Endothelial cell of umbilical vein (primary cell): Measurements from ENCODE around the gene TRIM34. TPM values are rescaled to one million over a fixed set of nuclear protein-coding genes. Genes with fewer than 3 reads are reported as not detected.
"Not testable (repeated sequence)": the region's sequence is repeated elsewhere in the genome, so short reads cannot be mapped to it uniquely, and the experiment has no call there.

Experiments used
- BruUV-seq: library from RNA; stranded (reverse); fragments of 400-500 nt; replicated peaks from 2 replicates; lab custom pipeline; 2021; lab: Mats Ljungman, UMichigan
- CTCF ChIA-PET: fragments of 300-600, 350-600 bp; sonication (Branson Sonifier 250); formaldehyde crosslinking; loops from one replicate; lab custom pipeline; 2021; ENCODE audit warnings: antibody characterized with exemption, inconsistent platforms; lab: Charles Lee
- POLR2A ChIA-PET: fragments of 300-600, 350-600 bp; sonication (Branson Sonifier 250); formaldehyde crosslinking; loops from one replicate; lab custom pipeline; 2021; ENCODE audit warnings: antibody characterized with exemption, inconsistent platforms; lab: Charles Lee
- DNase-seq: peaks from one replicate; pipeline ENCODE4 v3.0.0-alpha.2; 2011; ENCODE audit warnings: low read depth, low spot score
- FAIRE-seq: peaks from 2 replicates; lab custom pipeline; 2011; peaks lifted over from hg19 to GRCh38; lab: Jason Lieb, UNC
- H2AFZ ChIP-seq: 2 replicates; pipeline ENCODE4 v1.6.0; 2012; ENCODE audit warnings: low read depth, low read length, control low read depth, inconsistent platforms
- H3K27ac ChIP-seq: 2 replicates; pipeline ENCODE4 v1.5.1; 2011; ENCODE audit warnings: low read depth, mild to moderate bottlenecking, control low read depth, low read length, moderate library complexity; ENCODE audit not compliant: insufficient read depth
- H3K27me3 ChIP-seq, 2 experiments: 2 replicates each; pipeline versions ENCODE4 v1.6.0 to v1.6.1; 2011; ENCODE audit warnings: low read length in 2 of 2, mixed read lengths in 1 of 2; ENCODE audit not compliant: control insufficient read depth in 2 of 2, insufficient read depth in 2 of 2
- H3K36me3 ChIP-seq, 2 experiments: 2 replicates in 1 of 2; 3 replicates in 1 of 2; pipeline ENCODE4 v1.5.1; 2011; ENCODE audit warnings: low read length in 2 of 2, mild to moderate bottlenecking in 1 of 2, moderate library complexity in 1 of 2; ENCODE audit not compliant: control insufficient read depth in 2 of 2, insufficient read depth in 2 of 2; ENCODE audit errors: extremely low read depth in 1 of 2
- H3K4me1 ChIP-seq: 3 replicates; pipeline ENCODE4 v1.5.1; 2011; ENCODE audit warnings: mild to moderate bottlenecking, low read length; ENCODE audit not compliant: control insufficient read depth, insufficient read depth; ENCODE audit errors: extremely low read depth
- H3K4me2 ChIP-seq: 2 replicates; pipeline ENCODE4 v1.6.1; 2011; ENCODE audit warnings: low read length, control low read depth, mixed read lengths; ENCODE audit not compliant: insufficient read depth
- H3K4me3 ChIP-seq, 3 experiments: fragments of 200-600 bp in 1 of 3; sonication (generic), shearing (Covaris generic) in 1 of 3; replicated peaks in 1 of 3; 2 replicates each; pipeline ENCODE4 v1.5.1; 2011 to 2016; ENCODE audit warnings: control low read depth in 3 of 3, low read length in 3 of 3, mild to moderate bottlenecking in 2 of 3, inconsistent platforms in 1 of 3, low read depth in 1 of 3, moderate library complexity in 1 of 3; ENCODE audit not compliant: insufficient read depth in 1 of 3
- H3K79me2 ChIP-seq: 2 replicates; pipeline ENCODE4 v1.6.0; 2012; ENCODE audit warnings: low read length, inconsistent platforms; ENCODE audit not compliant: control insufficient read depth, insufficient read depth
- H3K9ac ChIP-seq: replicated peaks from 2 replicates; pipeline ENCODE3; 2011; ENCODE audit warnings: low read length, control low read depth; ENCODE audit not compliant: insufficient read depth; ENCODE audit errors: extremely low read depth
- H3K9me1 ChIP-seq: replicated peaks from 3 replicates; pipeline ENCODE4 v1.6.0; 2011; ENCODE audit warnings: mild to moderate bottlenecking, low read length; ENCODE audit not compliant: control insufficient read depth, insufficient read depth; ENCODE audit errors: extremely low read depth
- H3K9me3 ChIP-seq: replicated peaks from 2 replicates; pipeline ENCODE4 v1.5.1; 2012; ENCODE audit warnings: low read length, inconsistent platforms; ENCODE audit not compliant: control insufficient read depth, insufficient read depth
- H4K20me1 ChIP-seq: replicated peaks from 2 replicates; pipeline ENCODE3; 2011; ENCODE audit warnings: mild to moderate bottlenecking, low read length; ENCODE audit not compliant: control insufficient read depth, insufficient read depth; ENCODE audit errors: extremely low read depth
- EZH2 ChIP-seq: IDR thresholded peaks from 2 replicates; pipeline ENCODE4 v1.6.1; 2012; ENCODE audit warnings: borderline replicate concordance, low read depth, mild to moderate bottlenecking, moderate library complexity, low read length, inconsistent platforms; ENCODE audit not compliant: severe bottlenecking
- FOS ChIP-seq: IDR thresholded peaks from 2 replicates; pipeline ENCODE4 v1.6.1; 2011; ENCODE audit warnings: mild to moderate bottlenecking, low read length, moderate library complexity, borderline replicate concordance; ENCODE audit not compliant: insufficient read depth
- GATA2 ChIP-seq: IDR thresholded peaks from 2 replicates; pipeline ENCODE4 v1.7.0; 2011; ENCODE audit warnings: low read depth, mild to moderate bottlenecking, moderate library complexity, mixed read lengths, low read length; ENCODE audit not compliant: insufficient read length, insufficient read depth
- JUN ChIP-seq: IDR thresholded peaks from 2 replicates; pipeline ENCODE4 v1.6.1; 2011; ENCODE audit warnings: borderline replicate concordance, low read depth; ENCODE audit not compliant: insufficient read length, insufficient read depth
- MYC ChIP-seq: IDR thresholded peaks from one replicate; pipeline ENCODE4 v1.6.1; 2011; ENCODE audit warnings: mild to moderate bottlenecking, low read depth, low read length
- POLR2A ChIP-seq: IDR thresholded peaks from 2 replicates; pipeline ENCODE4 v1.6.1; 2012; ENCODE audit warnings: low read depth, mild to moderate bottlenecking, control low read depth, low read length
- POLR2AphosphoS5 ChIP-seq: IDR thresholded peaks from 2 replicates; pipeline ENCODE4 v1.6.1; 2012; ENCODE audit warnings: low read depth, mild to moderate bottlenecking, control low read depth, low read length, moderate library complexity; ENCODE audit not compliant: insufficient read depth
- dilution Hi-C: fragments of 300-500 bp; cut with MboI; formaldehyde crosslinking; loops from one replicate; pipeline ENCODE4 v1.15.0; 2019; ENCODE audit warnings: low sequenced_read_pairs; ENCODE audit not compliant: extremely low pct_ligation_motif_present
- intact Hi-C: fragments of 100-400 bp; cut with micrococcal nuclease; formaldehyde crosslinking; loops from one replicate; pipeline ENCODE4 v1.10.0; 2022
- polyA plus RNA-seq, 4 experiments: library from polyadenylated mRNA; depleted of rRNA in 3 of 4; stranded (reverse) in 3 of 4; unstranded in 1 of 4; fragments of >200 nt; gene quantifications; 2 replicates each; pipeline versions ENCODE4 v1.2.1 to v1.2.3, GENCODE V29; 2011 to 2012; ENCODE audit warnings: missing spikeins in 1 of 4
- total RNA-seq: library from RNA; stranded (reverse); gene quantifications from 2 replicates; pipeline ENCODE4 v1.2.3, GENCODE V29; 2021
- TF ChIP-seq, protein P1 (sequence below), 2 donors: IDR thresholded peaks; 1 replicate in 1 of 2; 2 replicates in 1 of 2; pipeline ENCODE4 v1.5.1; 2011; ENCODE audit warnings: low read length in 2 of 2, mild to moderate bottlenecking in 2 of 2, moderate library complexity in 2 of 2, control low read depth in 1 of 2, inconsistent platforms in 1 of 2, low read depth in 1 of 2; ENCODE audit not compliant: insufficient read depth in 1 of 2; ENCODE audit errors: extremely low read depth in 1 of 2
- TF ChIP-seq, protein P2 (sequence below): IDR thresholded peaks from 2 replicates; pipeline ENCODE4 v1.6.1; 2011; ENCODE audit not compliant: insufficient read depth, insufficient read length

Gene TRIM34
- total and polyA plus RNA-seq, 2 donors (not counting 3 experiments of a cell fraction or from before 2014, with no cell fraction given), result 6.7 to 14.6 TPM

DNA sequence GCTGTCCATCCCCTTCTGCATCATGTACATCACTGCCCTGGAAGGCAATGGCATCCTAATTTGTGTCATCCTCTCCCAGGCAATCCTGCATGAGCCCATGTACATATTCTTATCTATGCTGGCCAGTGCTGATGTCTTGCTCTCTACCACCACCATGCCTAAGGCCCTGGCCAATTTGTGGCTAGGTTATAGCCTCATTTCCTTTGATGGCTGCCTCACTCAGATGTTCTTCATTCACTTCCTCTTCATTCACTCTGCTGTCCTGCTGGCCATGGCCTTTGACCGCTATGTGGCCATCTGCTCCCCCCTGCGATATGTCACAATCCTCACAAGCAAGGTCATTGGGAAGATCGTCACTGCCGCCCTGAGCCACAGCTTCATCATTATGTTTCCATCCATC, 43.8 kb upstream of the TRIM34 start:
- dilution Hi-C loops, result no loop called here
- Histone ChIP-seq H3K9me1 (no peaks in the 10 kb centered on the region), H3K4me2 (no peak overlapping the region), H2AFZ (no peak overlapping the region), H3K27ac (no peak overlapping the region), H4K20me1 (no peaks in the 10 kb centered on the region), H3K4me1 (no peaks in the 10 kb centered on the region), H3K79me2 (no peaks in the 10 kb centered on the region), H3K9me3 (no peaks in the 10 kb centered on the region), H3K9ac (no peak overlapping the region), H3K36me3 (no peaks in the 10 kb centered on the region), H3K4me3 (no peak overlapping the region), H3K27me3 (peaks cover 0 to 3% of the 10 kb centered on the region in 2 experiments)
- no peak for FAIRE-seq
- no TSS peak for BruUV-seq
- CTCF ChIA-PET, result no interaction called here
- TF ChIP-seq EZH2 (no peak), GATA2 (no peak), JUN (no peak), POLR2A (no peak), MYC (no peak), FOS (no peak), POLR2AphosphoS5 (no peak)
- TF ChIP-seq, protein P1, sequence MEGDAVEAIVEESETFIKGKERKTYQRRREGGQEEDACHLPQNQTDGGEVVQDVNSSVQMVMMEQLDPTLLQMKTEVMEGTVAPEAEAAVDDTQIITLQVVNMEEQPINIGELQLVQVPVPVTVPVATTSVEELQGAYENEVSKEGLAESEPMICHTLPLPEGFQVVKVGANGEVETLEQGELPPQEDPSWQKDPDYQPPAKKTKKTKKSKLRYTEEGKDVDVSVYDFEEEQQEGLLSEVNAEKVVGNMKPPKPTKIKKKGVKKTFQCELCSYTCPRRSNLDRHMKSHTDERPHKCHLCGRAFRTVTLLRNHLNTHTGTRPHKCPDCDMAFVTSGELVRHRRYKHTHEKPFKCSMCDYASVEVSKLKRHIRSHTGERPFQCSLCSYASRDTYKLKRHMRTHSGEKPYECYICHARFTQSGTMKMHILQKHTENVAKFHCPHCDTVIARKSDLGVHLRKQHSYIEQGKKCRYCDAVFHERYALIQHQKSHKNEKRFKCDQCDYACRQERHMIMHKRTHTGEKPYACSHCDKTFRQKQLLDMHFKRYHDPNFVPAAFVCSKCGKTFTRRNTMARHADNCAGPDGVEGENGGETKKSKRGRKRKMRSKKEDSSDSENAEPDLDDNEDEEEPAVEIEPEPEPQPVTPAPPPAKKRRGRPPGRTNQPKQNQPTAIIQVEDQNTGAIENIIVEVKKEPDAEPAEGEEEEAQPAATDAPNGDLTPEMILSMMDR (IDR thresholded peaks at IDR 0.05; ENCODE audit: extremely low read depth in 1 of 2, insufficient read depth in 1 of 2, low read depth in 1 of 2, low read length in 2 of 2), result no peak
- TF ChIP-seq, protein P2, sequence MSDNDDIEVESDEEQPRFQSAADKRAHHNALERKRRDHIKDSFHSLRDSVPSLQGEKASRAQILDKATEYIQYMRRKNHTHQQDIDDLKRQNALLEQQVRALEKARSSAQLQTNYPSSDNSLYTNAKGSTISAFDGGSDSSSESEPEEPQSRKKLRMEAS, result no peak
- no peak for DNase-seq
- POLR2A ChIA-PET, result no interaction called here
- intact Hi-C loops, result no loop called here

DNA sequence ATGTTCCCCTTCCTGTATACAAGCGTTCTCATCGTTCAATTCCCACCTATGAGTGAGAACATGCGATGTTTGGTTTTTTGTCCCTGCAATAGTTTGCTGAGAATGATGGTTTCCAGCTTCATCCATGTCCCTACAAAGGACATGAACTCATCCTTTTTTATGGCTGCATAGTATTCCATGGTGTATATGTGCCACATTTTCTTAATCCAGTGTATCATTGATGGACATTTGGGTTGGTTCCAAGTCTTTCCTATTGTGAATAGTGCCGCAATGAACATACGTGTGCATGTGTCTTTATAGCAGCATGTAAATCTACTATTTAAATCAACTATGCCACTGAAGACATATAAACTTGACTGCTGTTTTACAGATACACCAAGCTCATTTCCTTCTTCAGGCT, 40.3 kb upstream of the TRIM34 start:
- POLR2A ChIA-PET, H3K9ac ChIP-seq, DNase-seq, BruUV-seq, H2AFZ ChIP-seq, dilution Hi-C loops, H3K36me3 ChIP-seq, H3K9me3 ChIP-seq, H3K79me2 ChIP-seq, H3K27ac ChIP-seq, H3K4me1 ChIP-seq, intact Hi-C loops, H3K9me1 ChIP-seq, H3K4me2 ChIP-seq, CTCF ChIA-PET, H4K20me1 ChIP-seq, H3K27me3 ChIP-seq, FAIRE-seq, H3K4me3 ChIP-seq: not testable (repeated sequence)

DNA sequence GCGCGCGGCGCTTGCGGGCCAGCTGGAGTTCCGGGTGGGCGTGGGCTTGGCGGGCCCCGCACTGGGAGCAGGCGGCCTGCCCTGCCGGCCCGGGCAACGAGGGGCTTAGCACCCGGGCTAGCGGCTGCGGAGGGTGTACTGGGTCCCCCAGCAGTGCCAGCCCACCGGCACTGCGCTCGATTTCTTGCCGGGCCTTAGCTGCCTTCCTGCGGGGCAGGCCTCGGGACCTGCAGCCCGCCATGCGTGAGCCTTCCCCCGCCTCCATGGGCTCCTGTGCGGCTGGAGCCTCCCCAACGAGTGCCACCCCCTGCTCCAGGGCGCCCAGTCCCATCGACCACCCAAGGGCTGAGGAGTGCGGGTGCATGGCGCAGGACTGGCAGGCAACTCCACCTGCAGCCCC, 34.9 kb upstream of the TRIM34 start:
- H2AFZ ChIP-seq, H3K4me2 ChIP-seq, dilution Hi-C loops, DNase-seq, H4K20me1 ChIP-seq, H3K4me1 ChIP-seq, H3K27ac ChIP-seq, H3K36me3 ChIP-seq, BruUV-seq, H3K4me3 ChIP-seq, H3K27me3 ChIP-seq, FAIRE-seq, H3K9ac ChIP-seq, POLR2A ChIA-PET, H3K9me1 ChIP-seq, H3K79me2 ChIP-seq, H3K9me3 ChIP-seq: not testable (repeated sequence)
- CTCF ChIA-PET, result interaction anchor here (1.3 kb wide), 1 partner anchor 10 kb away, joined by 3 read pairs; no protein-coding TSS in a partner anchor
- intact Hi-C loops, result loop anchor here (10.0 kb wide), 1 partner anchor 645 kb away; the partner anchor contains the start of genes CNGA4 and FHIP1B
